Trophoblast cell (in vitro differentiated cells and primary cell): Measurements from ENCODE around the gene RAPGEF1.

Experiments
- DNase-seq, 2 donors: peaks; one replicate each; pipeline ENCODE4 v3.0.0-alpha.2; 2016
- H2AFZ ChIP-seq: 2 replicates; pipeline ENCODE4 v1.6.1; 2013; ENCODE audit warnings: low read length, moderate library complexity, mild to moderate bottlenecking; ENCODE audit not compliant: insufficient read depth, poor library complexity
- H2AK5ac ChIP-seq: 2 replicates; pipeline ENCODE4 v1.6.1; 2013; ENCODE audit warnings: mild to moderate bottlenecking, low read length
- H2BK120ac ChIP-seq: 2 replicates; pipeline ENCODE4 v1.6.1; 2013; ENCODE audit warnings: low read length, mild to moderate bottlenecking, moderate library complexity; ENCODE audit not compliant: insufficient read depth, poor library complexity
- H2BK12ac ChIP-seq: 2 replicates; pipeline ENCODE4 v1.6.1; 2013; ENCODE audit warnings: mild to moderate bottlenecking, low read length, moderate library complexity
- H2BK5ac ChIP-seq: 2 replicates; pipeline ENCODE4 v1.6.1; 2013; ENCODE audit warnings: low read length, low read depth, moderate library complexity, mild to moderate bottlenecking; ENCODE audit not compliant: poor library complexity
- H3K14ac ChIP-seq: 2 replicates; pipeline ENCODE4 v1.6.1; 2013; ENCODE audit warnings: mild to moderate bottlenecking, low read length
- H3K18ac ChIP-seq: 2 replicates; pipeline ENCODE4 v1.6.1; 2013; ENCODE audit warnings: mild to moderate bottlenecking, low read length
- H3K23ac ChIP-seq: 2 replicates; pipeline ENCODE4 v1.6.1; 2013; ENCODE audit warnings: low read length
- H3K27ac ChIP-seq: 2 replicates; pipeline ENCODE4 v1.5.1; 2013; ENCODE audit warnings: low read depth, mild to moderate bottlenecking, inconsistent platforms, low read length, moderate library complexity
- H3K27me3 ChIP-seq: 2 replicates; pipeline ENCODE4 v1.6.1; 2013; ENCODE audit warnings: inconsistent platforms, mild to moderate bottlenecking, low read length, moderate library complexity; ENCODE audit not compliant: insufficient read depth
- H3K36me3 ChIP-seq, 2 experiments: 1 replicate in 1 of 2; 2 replicates in 1 of 2; pipeline ENCODE4 v1.6.1; 2013; ENCODE audit warnings: low read length in 2 of 2, mild to moderate bottlenecking in 2 of 2, moderate library complexity in 1 of 2; ENCODE audit not compliant: insufficient read depth in 2 of 2, control insufficient read depth in 1 of 2
- H3K4ac ChIP-seq: 2 replicates; pipeline ENCODE4 v1.6.1; 2013; ENCODE audit warnings: low read depth, mild to moderate bottlenecking, low read length, moderate library complexity
- H3K4me1 ChIP-seq, 2 experiments: 1 replicate in 1 of 2; 2 replicates in 1 of 2; pipeline ENCODE4 v1.6.1; 2013; ENCODE audit warnings: low read length in 2 of 2, mild to moderate bottlenecking in 2 of 2, moderate library complexity in 1 of 2; ENCODE audit not compliant: insufficient read depth in 2 of 2, control insufficient read depth in 1 of 2
- H3K4me2 ChIP-seq: 2 replicates; pipeline ENCODE4 v1.6.1; 2013; ENCODE audit warnings: inconsistent platforms, mild to moderate bottlenecking, low read length, moderate library complexity
- H3K4me3 ChIP-seq: 2 replicates; pipeline ENCODE4 v1.5.1; 2013; ENCODE audit warnings: mild to moderate bottlenecking, low read depth, low read length, inconsistent platforms
- H3K79me1 ChIP-seq: one replicate; pipeline ENCODE4 v1.6.1; 2013; ENCODE audit warnings: low read length
- H3K79me2 ChIP-seq: 2 replicates; pipeline ENCODE4 v1.6.1; 2013; ENCODE audit warnings: low read length, mild to moderate bottlenecking; ENCODE audit not compliant: control insufficient read depth, insufficient read depth, poor library complexity
- H3K9ac ChIP-seq: 2 replicates; pipeline ENCODE4 v1.6.1; 2013; ENCODE audit warnings: mild to moderate bottlenecking, low read length
- H3K9me3 ChIP-seq: 2 replicates; pipeline ENCODE4 v1.6.1; 2013; ENCODE audit warnings: low read depth, mild to moderate bottlenecking, control low read depth, inconsistent platforms, low read length; ENCODE audit not compliant: insufficient read depth
- H4K12ac ChIP-seq: 2 replicates; pipeline ENCODE4 v1.6.1; 2013; ENCODE audit warnings: low read depth, mild to moderate bottlenecking, low read length, moderate library complexity
- H4K8ac ChIP-seq: 2 replicates; pipeline ENCODE4 v1.6.1; 2013; ENCODE audit warnings: low read depth, mild to moderate bottlenecking, low read length, moderate library complexity
- H4K91ac ChIP-seq: one replicate; pipeline ENCODE4 v1.6.1; 2013; ENCODE audit warnings: low read depth, mild to moderate bottlenecking, low read length, moderate library complexity
- WGBS: extraction: QIAGEN DNeasy Blood & Tissue Kit; methylation state at CpG from one replicate; pipeline ENCODE4 v1.1.7; 2013; ENCODE audit warnings: missing lambda C conversion rate; ENCODE audit not compliant: insufficient read length, insufficient coverage; ENCODE audit errors: extremely low coverage; 5-methylcytosine and 5-hydroxymethylcytosine counted together

RAPGEF1 gene

GRCh38 chr9:131679261-131680020 is 60.4 kb downstream of the RAPGEF1 start:
- Histone ChIP-seq H3K18ac (peak overlapping the region; percentile 32), H3K27ac (peak overlapping the region; percentile 63), H4K12ac (no peak overlapping the region), H3K4me3 (no peak overlapping the region), H3K4me2 (peak overlapping the region; percentile 1), H2BK12ac (peak overlapping the region; percentile 26), H2AK5ac (peak overlapping the region; percentile 11), H3K14ac (no peak overlapping the region), H3K23ac (no peak overlapping the region), H2AFZ (no peak overlapping the region), H4K8ac (peak overlapping the region; percentile 2), H4K91ac (peak overlapping the region; percentile 25), H3K4me1 (peaks cover 36 to 43% of the 10 kb centered on the region in 2 experiments), H3K9ac (no peak overlapping the region), H3K36me3 (peaks cover 2 to 4% of the 10 kb centered on the region in 2 experiments), H2BK5ac (peak overlapping the region; percentile 79), H2BK120ac (peak overlapping the region; percentile 41), H3K79me2 (peaks cover 18% of the 10 kb centered on the region), H3K9me3 (peaks cover 2% of the 10 kb centered on the region), H3K4ac (peak overlapping the region; percentile 53), H3K79me1 (peaks cover 37% of the 10 kb centered on the region), H3K27me3 (no peaks in the 10 kb centered on the region)
- no CpG with 5 or more reads among the region's 12 CpGs for WGBS
- no peak for DNase-seq

GRCh38 chr9:131678499-131679111 is 61.3 kb downstream of the RAPGEF1 start:
- H2BK5ac ChIP-seq: peak overlapping the region; percentile 79
- peaks cover 2% of the 10 kb centered on the region for H3K9me3 ChIP-seq
- DNase-seq: peak; percentile 67 to 71
- H3K36me3 ChIP-seq: peaks cover 2 to 4% of the 10 kb centered on the region in 2 experiments
- H3K14ac ChIP-seq: peak overlapping the region; percentile 72
- H3K4me3 ChIP-seq: no peak overlapping the region
- no peak overlapping the region for H3K9ac ChIP-seq
- H3K18ac ChIP-seq: peak overlapping the region; percentile 16
- H3K27me3 ChIP-seq: no peaks in the 10 kb centered on the region
- H4K12ac ChIP-seq: no peak overlapping the region
- H3K79me1 ChIP-seq: peaks cover 39% of the 10 kb centered on the region
- peaks cover 19% of the 10 kb centered on the region for H3K79me2 ChIP-seq
- peak overlapping the region; percentile 47 for H2BK120ac ChIP-seq
- H4K91ac ChIP-seq: peak overlapping the region; percentile 17
- peak overlapping the region; percentile 13 for H3K4ac ChIP-seq
- H3K23ac ChIP-seq: no peak overlapping the region
- peaks cover 39 to 49% of the 10 kb centered on the region in 2 experiments for H3K4me1 ChIP-seq
- H2AK5ac ChIP-seq: no peak overlapping the region
- no CpG with 5 or more reads among the region's 5 CpGs for WGBS
- peak overlapping the region; percentile 30 for H3K4me2 ChIP-seq
- H4K8ac ChIP-seq: peak overlapping the region; percentile 10
- peak overlapping the region; percentile 33 for H2BK12ac ChIP-seq
- no peak overlapping the region for H2AFZ ChIP-seq
- peak overlapping the region; percentile 63 for H3K27ac ChIP-seq

GRCh38 chr9:131677444-131678180 is 62.3 kb downstream of the RAPGEF1 start:
- peak overlapping the region; percentile 10 for H3K4me2 ChIP-seq
- peaks cover 19% of the 10 kb centered on the region for H3K79me2 ChIP-seq
- peak overlapping the region; percentile 81 for H2BK5ac ChIP-seq
- no peak overlapping the region for H3K14ac ChIP-seq
- H3K9ac ChIP-seq: no peak overlapping the region
- no peak overlapping the region for H2AFZ ChIP-seq
- H3K4me1 ChIP-seq: peaks cover 45 to 57% of the 10 kb centered on the region in 2 experiments
- no peak overlapping the region for H3K4me3 ChIP-seq
- H3K18ac ChIP-seq: no peak overlapping the region
- no peak overlapping the region for H4K12ac ChIP-seq
- H3K27me3 ChIP-seq: no peaks in the 10 kb centered on the region
- H3K4ac ChIP-seq: peak overlapping the region; percentile 19
- peak overlapping the region; percentile 79 for H4K91ac ChIP-seq
- peak overlapping the region; percentile 46 for H2BK12ac ChIP-seq
- peak overlapping the region; percentile 98 for H3K27ac ChIP-seq
- peak overlapping the region; percentile 15 for H2AK5ac ChIP-seq
- peaks cover 43% of the 10 kb centered on the region for H3K79me1 ChIP-seq
- DNase-seq: peak; percentile 40 to 79
- peaks cover 2% of the 10 kb centered on the region for H3K9me3 ChIP-seq
- peaks cover 2 to 4% of the 10 kb centered on the region in 2 experiments for H3K36me3 ChIP-seq
- peak overlapping the region; percentile 36 for H4K8ac ChIP-seq
- H2BK120ac ChIP-seq: peak overlapping the region; percentile 88
- WGBS: no CpG with 5 or more reads among the region's 9 CpGs
- no peak overlapping the region for H3K23ac ChIP-seq

GRCh38 chr9:131677049-131677443 is 62.8 kb downstream of the RAPGEF1 start:
- Histone ChIP-seq H3K27me3 (no peaks in the 10 kb centered on the region), H3K9me3 (peaks cover 2% of the 10 kb centered on the region), H3K4me3 (no peak overlapping the region), H3K27ac (peak overlapping the region; percentile 87), H4K91ac (peak overlapping the region; percentile 90), H3K79me1 (peaks cover 43% of the 10 kb centered on the region), H3K79me2 (peaks cover 19% of the 10 kb centered on the region), H4K8ac (peak overlapping the region; percentile 39), H2BK120ac (peak overlapping the region; percentile 79), H2AK5ac (peak overlapping the region; percentile 56), H3K18ac (no peak overlapping the region), H3K23ac (no peak overlapping the region), H3K9ac (no peak overlapping the region), H3K4ac (peak overlapping the region; percentile 31), H2AFZ (no peak overlapping the region), H2BK12ac (peak overlapping the region; percentile 47), H3K14ac (peak overlapping the region; percentile 64), H2BK5ac (peak overlapping the region; percentile 86), H3K36me3 (peaks cover 2 to 4% of the 10 kb centered on the region in 2 experiments), H3K4me1 (peaks cover 47 to 62% of the 10 kb centered on the region in 2 experiments), H3K4me2 (no peak overlapping the region), H4K12ac (no peak overlapping the region)
- peak in 1 of 2 donors; percentile 29 for DNase-seq
- WGBS: no CpG with 5 or more reads among the region's 4 CpGs
